B cell (primary cell): Measurements from ENCODE around the gene PREX1. TPM values are rescaled to one million over a fixed set of nuclear protein-coding genes. Genes with fewer than 3 reads are reported as not detected.

Experiments
- ATAC-seq: fragments of 200-7000 bp; cut with Tn5 transposase; one replicate; pipeline ENCODE4 v1.10.0; 2021; ENCODE audit warnings: low read depth, mild to moderate bottlenecking, moderate number of reproducible peaks, moderate library complexity
- CTCF ChIA-PET: fragments of 350-600 bp; sonication (Branson Sonifier 250); formaldehyde crosslinking; loops from one replicate; lab custom pipeline; 2021; ENCODE audit warnings: antibody characterized with exemption, inconsistent platforms; lab: Charles Lee
- POLR2A ChIA-PET: fragments of 350-600 bp; sonication (Branson Sonifier 250); formaldehyde crosslinking; loops from one replicate; lab custom pipeline; 2021; ENCODE audit warnings: antibody characterized with exemption; lab: Charles Lee
- DNase-seq: peaks from one replicate; pipeline ENCODE4 v3.0.0; 2013
- H2AFZ ChIP-seq: 2 replicates; pipeline ENCODE4 v1.6.1; 2012; ENCODE audit warnings: mild to moderate bottlenecking, low read depth, low read length; ENCODE audit not compliant: insufficient read depth, poor library complexity, severe bottlenecking
- H3K27ac ChIP-seq, 2 donors: 1 replicate in 1 of 2; 2 replicates in 1 of 2; pipeline ENCODE4 v1.5.1; 2012 to 2013; ENCODE audit warnings: low read length in 2 of 2, mild to moderate bottlenecking in 2 of 2, moderate library complexity in 1 of 2
- H3K27me3 ChIP-seq, 4 experiments: fragments of 200-600 bp in 1 of 4; sonication (generic) in 1 of 4; replicated peaks in 1 of 4; 1 replicate in 2 of 4; 2 replicates in 2 of 4; pipeline versions ENCODE4 v1.6.1 to v1.7.0; 2013 to 2016; ENCODE audit warnings: low read length in 3 of 4, mild to moderate bottlenecking in 2 of 4, mixed read lengths in 1 of 4, moderate library complexity in 1 of 4; ENCODE audit not compliant: insufficient read depth in 4 of 4, control insufficient read depth in 3 of 4; ENCODE audit errors: control extremely low read depth in 1 of 4
- H3K36me3 ChIP-seq, 2 experiments: replicated peaks in 1 of 2; 1 replicate in 1 of 2; 2 replicates in 1 of 2; pipeline versions ENCODE4 v1.6.1 to v1.7.1; 2013; ENCODE audit warnings: low read length in 1 of 2; ENCODE audit not compliant: insufficient read depth in 2 of 2, control insufficient read depth in 1 of 2; ENCODE audit errors: control extremely low read depth in 1 of 2, extremely low read depth in 1 of 2
- H3K4me1 ChIP-seq, 2 donors: fragments of 200-600 bp in 1 of 2; sonication (generic) in 1 of 2; 1 replicate in 1 of 2; 2 replicates in 1 of 2; pipeline versions ENCODE4 v1.5.1 to v1.6.1; 2013 to 2017; ENCODE audit warnings: low read length in 2 of 2; ENCODE audit not compliant: control insufficient read depth in 2 of 2, insufficient read depth in 2 of 2
- H3K4me2 ChIP-seq: replicated peaks from 2 replicates; pipeline ENCODE3; 2012; ENCODE audit warnings: mild to moderate bottlenecking, low read depth, low read length; ENCODE audit not compliant: poor library complexity, severe bottlenecking
- H3K4me3 ChIP-seq, 5 experiments: fragments of 200-600 bp in 1 of 5; sonication (generic) in 1 of 5; 1 replicate in 3 of 5; 2 replicates in 2 of 5; pipeline versions ENCODE4 v1.5.1 to v1.7.0; 2011 to 2016; ENCODE audit warnings: low read length in 4 of 5, mild to moderate bottlenecking in 4 of 5, low read depth in 2 of 5, control low read depth in 1 of 5, moderate library complexity in 1 of 5; ENCODE audit not compliant: insufficient read depth in 1 of 5; ENCODE audit errors: control extremely low read depth in 1 of 5, extremely low read depth in 1 of 5
- H3K79me2 ChIP-seq: fragments of 200-600 bp; sonication (generic); one replicate; pipeline ENCODE4 v1.6.0; 2016; ENCODE audit warnings: low read length; ENCODE audit not compliant: control insufficient read depth, insufficient read depth
- H3K9ac ChIP-seq: fragments of 200-600 bp; sonication (generic); 2 replicates; pipeline ENCODE4 v1.6.1; 2017; ENCODE audit warnings: mild to moderate bottlenecking, low read length, moderate library complexity
- H3K9me3 ChIP-seq, 3 donors: one replicate each; pipeline versions ENCODE4 v1.6.1 to v1.7.1; 2013; ENCODE audit warnings: low read length in 2 of 3; ENCODE audit not compliant: control insufficient read depth in 2 of 3, insufficient read depth in 1 of 3; ENCODE audit errors: control extremely low read depth in 1 of 3
- H4K20me1 ChIP-seq: 2 replicates; pipeline ENCODE4 v1.6.0; 2012; ENCODE audit warnings: mild to moderate bottlenecking, low read length; ENCODE audit not compliant: insufficient read depth, control insufficient read depth, poor library complexity, severe bottlenecking
- H3K27ac Mint-ChIP-seq: one replicate; pipeline ENCODE4 v1.8.0; 2021; ENCODE audit warnings: mixed read lengths
- H3K27me3 Mint-ChIP-seq: one replicate; pipeline ENCODE4 v1.8.0; 2021; ENCODE audit warnings: mixed read lengths
- H3K4me1 Mint-ChIP-seq: one replicate; pipeline ENCODE4 v1.8.0; 2021; ENCODE audit warnings: mixed read lengths
- H3K4me3 Mint-ChIP-seq: one replicate; pipeline ENCODE4 v1.8.0; 2021; ENCODE audit warnings: mixed read lengths
- H3K9me3 Mint-ChIP-seq: one replicate; pipeline ENCODE4 v1.8.0; 2022; ENCODE audit warnings: mixed read lengths; ENCODE audit not compliant: insufficient read depth
- CTCF ChIP-seq: fragments of 200-600 bp; IDR thresholded peaks from one replicate; pipeline ENCODE4 v1.8.0; 2022; ENCODE audit warnings: antibody characterized with exemption, mild to moderate bottlenecking
- EZH2 ChIP-seq: IDR thresholded peaks from 2 replicates; pipeline ENCODE4 v1.6.1; 2012; ENCODE audit warnings: borderline replicate concordance, low read depth, mild to moderate bottlenecking, moderate library complexity, low read length; ENCODE audit not compliant: insufficient read depth, poor library complexity, severe bottlenecking
- WGBS: methylation state at CpG from one replicate; pipeline ENCODE4 v1.1.5; 2013; ENCODE audit warnings: missing lambda C conversion rate; ENCODE audit not compliant: insufficient coverage; 5-methylcytosine and 5-hydroxymethylcytosine counted together
- intact Hi-C: fragments of 100-400 bp; cut with micrococcal nuclease; formaldehyde crosslinking; loops from one replicate; pipeline ENCODE4 v1.10.0; 2022
- polyA plus RNA-seq: library from polyadenylated mRNA; depleted of rRNA; stranded (reverse); fragments of >200 nt; gene quantifications from 2 replicates; pipeline ENCODE4 v1.2.3, GENCODE V29; 2012
- total RNA-seq, 2 donors: library from RNA; stranded (reverse); fragments of 120-200 nt in 1 of 2; gene quantifications; 1 replicate in 1 of 2; 2 replicates in 1 of 2; pipeline versions ENCODE4 v1.2.3 to v1.2.4, GENCODE V29; 2013 to 2022

The PREX1 gene
- total and polyA plus RNA-seq, 2 donors (not counting 1 experiment from before 2014, with no cell fraction given) = 79.1 to 99.4 TPM

GRCh38 chr20:48686238-48687116 lies 141.3 kb downstream of the PREX1 start:
- CTCF ChIA-PET = interaction anchor here (1.0 kb wide), 1 partner anchor 214 kb away, joined by 3 read pairs; no protein-coding TSS in a partner anchor

More at GRCh38 chr20:48686238-48687116, 141.3 kb downstream of the PREX1 start:
- H3K9ac ChIP-seq = no peak overlapping the region
- ATAC-seq (no peak), DNase-seq (no peak)
- no peaks in the 10 kb centered on the region for H3K9me3 ChIP-seq
- H4K20me1 ChIP-seq = peaks cover 49% of the 10 kb centered on the region
- TF ChIP-seq CTCF (no peak), EZH2 (no peak)
- WGBS = 89% methylated on average over 17 of the region's 19 CpGs
- peaks cover 18% of the 10 kb centered on the region for H3K79me2 ChIP-seq
- H3K27me3 ChIP-seq = no peaks in the 10 kb centered on the region
- H3K36me3 ChIP-seq = peaks cover under 1 to 91% of the 10 kb centered on the region in 2 experiments
- no peak overlapping the region for H2AFZ ChIP-seq
- H3K9me3 Mint-ChIP-seq = no peaks in the 10 kb centered on the region
- POLR2A ChIA-PET = interaction anchor here (0.6 kb wide), 1 partner anchor 115 kb away, joined by 3 read pairs; no protein-coding TSS in a partner anchor
- peak overlapping the region; percentile 53 for H3K27ac Mint-ChIP-seq
- no peak overlapping the region for H3K4me3 Mint-ChIP-seq
- H3K4me1 ChIP-seq = no peaks in the 10 kb centered on the region
- H3K4me3 ChIP-seq = no peak overlapping the region
- no peak overlapping the region for H3K4me2 ChIP-seq
- no peak overlapping the region for H3K27ac ChIP-seq
- peaks cover 5% of the 10 kb centered on the region for H3K4me1 Mint-ChIP-seq
- intact Hi-C loops = no loop called here
- no peaks in the 10 kb centered on the region for H3K27me3 Mint-ChIP-seq
